H1 (cell line): ENCODE measurements around the gene MCUR1. TPM values are rescaled to one million over a fixed set of nuclear protein-coding genes. Genes with fewer than 3 reads are reported as not detected.

Experiments used
- CTCF ChIA-PET: fragments of 300-600 bp; sonication (Branson Sonifier 250); formaldehyde crosslinking; loops from one replicate; lab custom pipeline; 2021; ENCODE audit not compliant: partially characterized antibody; lab: Charles Lee
- POLR2A ChIA-PET: fragments of 300-600 bp; sonication (Branson Sonifier 250); formaldehyde crosslinking; loops from one replicate; lab custom pipeline; 2021; ENCODE audit warnings: inconsistent platforms; ENCODE audit not compliant: partially characterized antibody; lab: Charles Lee
- DNase-seq, 2 experiments: peaks; one replicate each; pipeline versions ENCODE4 v3.0.0 to v3.0.0-alpha.2; 2010 to 2022; ENCODE audit warnings: low spot score in 2 of 2, low read depth in 1 of 2, mixed read lengths in 1 of 2
- FAIRE-seq: peaks from 2 replicates; lab custom pipeline; 2011; peaks lifted over from hg19 to GRCh38; lab: Jason Lieb, UNC
- H2AFZ ChIP-seq: 2 replicates; pipeline ENCODE4 v1.8.1; 2012; ENCODE audit warnings: low read length, inconsistent platforms
- H2AK5ac ChIP-seq: 2 replicates; pipeline ENCODE4 v1.6.1; 2013; ENCODE audit warnings: low read depth, low read length
- H2BK120ac ChIP-seq: replicated peaks from 2 replicates; pipeline ENCODE3; 2013; ENCODE audit warnings: low read depth, low read length, inconsistent platforms
- H2BK12ac ChIP-seq: 2 replicates; pipeline ENCODE4 v1.6.1; 2013; ENCODE audit warnings: low read depth, low read length
- H2BK15ac ChIP-seq: 2 replicates; pipeline ENCODE4 v1.6.1; 2013; ENCODE audit warnings: low read length
- H2BK20ac ChIP-seq: 2 replicates; pipeline ENCODE4 v1.6.1; 2013; ENCODE audit warnings: low read length
- H2BK5ac ChIP-seq: 2 replicates; pipeline ENCODE4 v1.6.1; 2013; ENCODE audit warnings: low read depth, low read length
- H3K14ac ChIP-seq: 2 replicates; pipeline ENCODE4 v1.6.1; 2013; ENCODE audit warnings: inconsistent platforms; ENCODE audit not compliant: insufficient read length
- H3K18ac ChIP-seq: 2 replicates; pipeline ENCODE4 v1.6.1; 2013; ENCODE audit warnings: low read length; ENCODE audit errors: extremely low read depth
- H3K23ac ChIP-seq: 2 replicates; pipeline ENCODE4 v1.6.1; 2013; ENCODE audit warnings: inconsistent platforms; ENCODE audit not compliant: insufficient read length
- H3K23me2 ChIP-seq: 2 replicates; pipeline ENCODE4 v1.6.1; 2013; ENCODE audit warnings: low read depth, low read length
- H3K27ac ChIP-seq: 2 replicates; pipeline ENCODE4 v1.6.1; 2011; ENCODE audit warnings: low read depth, low read length, inconsistent platforms
- H3K27me3 ChIP-seq, 4 experiments: replicated peaks in 1 of 4; 1 replicate in 1 of 4; 2 replicates in 3 of 4; pipeline versions ENCODE4 v1.6.1 to v1.8.1; 2011 to 2013; ENCODE audit warnings: low read length in 3 of 4, mild to moderate bottlenecking in 3 of 4, inconsistent platforms in 2 of 4, mixed read lengths in 2 of 4, moderate library complexity in 1 of 4; ENCODE audit not compliant: control insufficient read depth in 3 of 4, insufficient read depth in 3 of 4; ENCODE audit errors: extremely low read depth in 1 of 4
- H3K36me3 ChIP-seq, 4 experiments: 2 replicates each; pipeline versions ENCODE4 v1.6.1 to v1.8.1; 2011 to 2013; ENCODE audit warnings: mild to moderate bottlenecking in 4 of 4, low read length in 3 of 4, moderate library complexity in 2 of 4, control low read depth in 1 of 4, inconsistent platforms in 1 of 4; ENCODE audit not compliant: insufficient read depth in 4 of 4, control insufficient read depth in 2 of 4
- H3K4ac ChIP-seq: replicated peaks from 2 replicates; pipeline ENCODE3; 2013; ENCODE audit warnings: low read length, low read depth, mixed read lengths, inconsistent platforms; ENCODE audit not compliant: insufficient read length
- H3K4me1 ChIP-seq, 4 experiments: replicated peaks in 1 of 4; 1 replicate in 1 of 4; 2 replicates in 3 of 4; pipeline versions ENCODE4 v1.6.1 to v1.8.1; 2011 to 2013; ENCODE audit warnings: low read length in 3 of 4, inconsistent platforms in 2 of 4, mixed read lengths in 1 of 4; ENCODE audit not compliant: insufficient read depth in 4 of 4, control insufficient read depth in 3 of 4
- H3K4me2 ChIP-seq, 2 experiments: 2 replicates each; pipeline versions ENCODE4 v1.6.1 to v1.8.1; 2011 to 2013; ENCODE audit warnings: low read depth in 2 of 2, low read length in 2 of 2, control low read depth in 1 of 2, inconsistent platforms in 1 of 2, mild to moderate bottlenecking in 1 of 2; ENCODE audit not compliant: insufficient read depth in 1 of 2
- H3K4me3 ChIP-seq, 4 experiments: fragments of 200-600, 300-600 bp in 1 of 4; sonication (generic), shearing (Covaris generic), sonication (Bioruptor Twin) in 1 of 4; 2 replicates each; pipeline versions ENCODE4 v1.5.1 to v1.8.1; 2011 to 2016; ENCODE audit warnings: low read length in 4 of 4, low read depth in 3 of 4, control low read depth in 2 of 4, inconsistent platforms in 2 of 4, mild to moderate bottlenecking in 2 of 4, mixed read lengths in 1 of 4, moderate library complexity in 1 of 4; ENCODE audit not compliant: insufficient read depth in 2 of 4; ENCODE audit errors: extremely low read depth in 1 of 4
- H3K56ac ChIP-seq: replicated peaks from 2 replicates; pipeline ENCODE3; 2013; ENCODE audit warnings: low read depth, mild to moderate bottlenecking, mixed read lengths, low read length, inconsistent platforms; ENCODE audit not compliant: insufficient read length
- H3K79me1 ChIP-seq: 2 replicates; pipeline ENCODE4 v1.6.1; 2013; ENCODE audit warnings: low read depth, low read length, control low read depth
- H3K79me2 ChIP-seq, 2 experiments: 2 replicates each; pipeline versions ENCODE4 v1.6.1 to v1.8.1; 2012 to 2013; ENCODE audit warnings: low read length in 2 of 2, mild to moderate bottlenecking in 2 of 2, inconsistent platforms in 1 of 2; ENCODE audit not compliant: insufficient read depth in 2 of 2, control insufficient read depth in 1 of 2
- H3K9ac ChIP-seq, 4 experiments: replicated peaks in 1 of 4; 1 replicate in 1 of 4; 2 replicates in 3 of 4; pipeline versions ENCODE4 v1.6.1 to v1.8.1; 2011 to 2013; ENCODE audit warnings: low read depth in 3 of 4, low read length in 3 of 4, control low read depth in 2 of 4, mild to moderate bottlenecking in 2 of 4, moderate library complexity in 2 of 4, inconsistent platforms in 1 of 4; ENCODE audit errors: extremely low read depth in 1 of 4
- H3K9me3 ChIP-seq, 2 experiments: 2 replicates each; pipeline versions ENCODE4 v1.6.1 to v1.8.1; 2012 to 2013; ENCODE audit warnings: mild to moderate bottlenecking in 2 of 2, moderate library complexity in 2 of 2, control low read depth in 1 of 2, inconsistent platforms in 1 of 2, low read depth in 1 of 2, low read length in 1 of 2, mixed read lengths in 1 of 2; ENCODE audit not compliant: insufficient read depth in 2 of 2
- H4K20me1 ChIP-seq, 2 experiments: replicated peaks in 1 of 2; 2 replicates each; pipeline versions ENCODE3 to v1.8.1; 2011 to 2013; ENCODE audit warnings: inconsistent platforms in 2 of 2, low read length in 2 of 2, mild to moderate bottlenecking in 1 of 2; ENCODE audit not compliant: insufficient read depth in 2 of 2, control insufficient read depth in 1 of 2
- H4K5ac ChIP-seq: 2 replicates; pipeline ENCODE4 v1.6.1; 2013; ENCODE audit warnings: low read length, low read depth, mixed read lengths, inconsistent platforms; ENCODE audit not compliant: insufficient read length
- H4K8ac ChIP-seq: 2 replicates; pipeline ENCODE4 v1.8.0; 2013; ENCODE audit warnings: mild to moderate bottlenecking, moderate library complexity, low read length, inconsistent platforms; ENCODE audit not compliant: insufficient read depth; ENCODE audit errors: extremely low read depth
- H4K91ac ChIP-seq: replicated peaks from 2 replicates; pipeline ENCODE3; 2013; ENCODE audit warnings: low read length, mixed read lengths, inconsistent platforms; ENCODE audit not compliant: insufficient read length
- EZH2 ChIP-seq: fragments of 200-600 bp; sonication (generic); IDR thresholded peaks from 2 replicates; pipeline ENCODE4 v1.7.1; 2012; ENCODE audit warnings: low read depth, mild to moderate bottlenecking, moderate library complexity, low read length, inconsistent platforms; ENCODE audit not compliant: severe bottlenecking
- GTF2F1 ChIP-seq: IDR thresholded peaks from 2 replicates; pipeline ENCODE4 v1.6.1; 2012; ENCODE audit warnings: low read depth, low read length, improper control_type of control experiment, borderline replicate concordance
- SIRT6 ChIP-seq: IDR thresholded peaks from one replicate; pipeline ENCODE4 v1.7.1; 2012; ENCODE audit warnings: low read length, inconsistent platforms
- SUZ12 ChIP-seq: fragments of 200-600 bp; sonication (generic); IDR thresholded peaks from 2 replicates; pipeline ENCODE4 v1.6.1; 2012; ENCODE audit warnings: mild to moderate bottlenecking, inconsistent platforms, low read length, moderate library complexity, mixed read lengths
- TAF7 ChIP-seq: optimal IDR thresholded peaks from 2 replicates; pipeline ENCODE3; 2011; ENCODE audit warnings: low read depth, mild to moderate bottlenecking, inconsistent platforms, low read length, moderate library complexity, borderline replicate concordance
- WGBS, 2 experiments: shearing (Covaris generic) in 1 of 2; methylation state at CpG; one replicate each; pipeline versions ENCODE4 v1.1.6 to v1.1.7; 2013 to 2015; ENCODE audit warnings: low lambda C conversion rate in 2 of 2, mixed read lengths in 2 of 2, inconsistent platforms in 1 of 2, low coverage in 1 of 2, missing lambda C conversion rate in 1 of 2; ENCODE audit not compliant: insufficient replicate concordance in 2 of 2, insufficient coverage in 1 of 2, insufficient read length in 1 of 2; ENCODE audit errors: extremely low coverage in 1 of 2, missing lambda C conversion rate in 1 of 2; 5-methylcytosine and 5-hydroxymethylcytosine counted together
- polyA plus RNA-seq, 7 experiments: library from polyadenylated mRNA; depleted of rRNA in 3 of 7; stranded (reverse) in 5 of 7; unstranded in 2 of 7; fragments of >200 nt in 5 of 7; fragments of 200-250 nt in 2 of 7; gene quantifications; 1 replicate in 5 of 7; 2 replicates in 1 of 7; 4 replicates in 1 of 7; pipeline versions ENCODE4 v1.2.1 to v1.2.3, GENCODE V29; 2011 to 2013; ENCODE audit warnings: missing spikeins in 2 of 7, mixed read lengths in 2 of 7
- total RNA-seq: library from RNA; stranded (reverse); fragmentation: NEBNext Ultra II Directional; extraction: Animal tissue kit (Norgen Biotek cat#: 25700); gene quantifications from 2 replicates; pipeline ENCODE4 v1.2.1, GENCODE V29; 2021

Gene MCUR1
- total and polyA plus RNA-seq, 2 of the 8 experiments (the other 6 are each of a cell fraction or from before 2014, with no cell fraction given): 9.6 to 37.3 TPM

- no peaks in the 10 kb centered on the region for H3K79me1 ChIP-seq
- H4K91ac ChIP-seq: no peak overlapping the region
- peaks cover 3% of the 10 kb centered on the region in 2 experiments; a peak in 2 of 4 replicates for H3K9me3 ChIP-seq
- 87% methylated on average over 4 of the region's 4 CpGs; no CpG with 5 or more reads in 1 of the 2 experiments for WGBS, 2 experiments
- no peak overlapping the region for H2BK12ac ChIP-seq
- POLR2A ChIA-PET: no interaction called here
- H3K4ac ChIP-seq: no peak overlapping the region
- TF ChIP-seq EZH2: no peak
- TF ChIP-seq TAF7: no peak
- no peak for TF ChIP-seq SUZ12
- TF ChIP-seq GTF2F1: no peak
- no peak for TF ChIP-seq SIRT6
- no peak overlapping the region for H4K8ac ChIP-seq
- H3K4me1 ChIP-seq: no peaks in the 10 kb centered on the region
- no peaks in the 10 kb centered on the region for H4K20me1 ChIP-seq
- no peaks in the 10 kb centered on the region for H3K23me2 ChIP-seq
- H3K18ac ChIP-seq: no peak overlapping the region
- no peak overlapping the region for H3K14ac ChIP-seq
- H3K23ac ChIP-seq: no peak overlapping the region
- FAIRE-seq (no peak), DNase-seq (no peak)
- H2AFZ ChIP-seq: no peak overlapping the region
- H2BK15ac ChIP-seq: no peak overlapping the region
- H3K4me2 ChIP-seq: no peak overlapping the region
- no peak overlapping the region for H3K56ac ChIP-seq
- H3K27me3 ChIP-seq: no peaks in the 10 kb centered on the region
- H3K9ac ChIP-seq: no peak overlapping the region
- no peak overlapping the region for H2BK120ac ChIP-seq
- H2BK20ac ChIP-seq: no peak overlapping the region
- no peaks in the 10 kb centered on the region for H3K36me3 ChIP-seq
- H3K27ac ChIP-seq: no peak overlapping the region
- no peak overlapping the region for H2AK5ac ChIP-seq
- no peak overlapping the region for H3K4me3 ChIP-seq
- H4K5ac ChIP-seq: no peak overlapping the region
- CTCF ChIA-PET: no interaction called here
- no peak overlapping the region for H2BK5ac ChIP-seq
- H3K79me2 ChIP-seq: no peaks in the 10 kb centered on the region
These were observed 73.0 kb downstream of the MCUR1 start for GRCh38 chr6:13741365-13741764.
